Caco-2 (cell line): Measurements from ENCODE around the gene GABRB1. TPM values are rescaled to one million over a fixed set of nuclear protein-coding genes. Genes with fewer than 3 reads are reported as not detected.

Experiments
- BruUV-seq: library from RNA; stranded (reverse); fragments of 400-500 nt; replicated peaks from 2 replicates; lab custom pipeline; 2021; lab: Mats Ljungman, UMichigan
- CTCF ChIA-PET: fragments of 300-600 bp; sonication (Branson Sonifier 250); formaldehyde crosslinking; loops from one replicate; lab custom pipeline; 2022; ENCODE audit warnings: antibody characterized with exemption; lab: Charles Lee
- POLR2A ChIA-PET: fragments of 300-600 bp; sonication (Branson Sonifier 250); formaldehyde crosslinking; loops from one replicate; lab custom pipeline; 2022; ENCODE audit warnings: antibody characterized with exemption; lab: Charles Lee
- DNase-seq, 2 experiments: peaks; one replicate each; pipeline versions ENCODE4 v3.0.0 to v3.0.0-alpha.2; 2020 to 2022
- H3K27me3 ChIP-seq: replicated peaks from 2 replicates; pipeline ENCODE4 v1.6.0; 2011; ENCODE audit warnings: low read length; ENCODE audit not compliant: control insufficient read depth, insufficient read depth
- H3K36me3 ChIP-seq: 2 replicates; pipeline ENCODE4 v1.5.1; 2011; ENCODE audit warnings: low read length; ENCODE audit not compliant: control insufficient read depth, insufficient read depth
- H3K4me1 ChIP-seq: fragments of 250-450 bp; sonication (Bioruptor Pico); 2 replicates; pipeline ENCODE4 v1.5.1; 2020; ENCODE audit warnings: mild to moderate bottlenecking
- H3K4me3 ChIP-seq: 2 replicates; pipeline ENCODE4 v1.5.1; 2011; ENCODE audit warnings: low read depth, mild to moderate bottlenecking, control low read depth, low read length
- H3K9me3 ChIP-seq: fragments of 250-450 bp; sonication (Bioruptor Pico); 2 replicates; pipeline ENCODE4 v1.5.1; 2020; ENCODE audit warnings: mild to moderate bottlenecking, moderate library complexity
- H3K27ac Mint-ChIP-seq: one replicate; pipeline ENCODE4 v1.8.0; 2022; ENCODE audit warnings: mixed read lengths; ENCODE audit not compliant: unreplicated experiment
- H3K27me3 Mint-ChIP-seq: one replicate; pipeline ENCODE4 v1.8.0; 2022; ENCODE audit warnings: mixed read lengths; ENCODE audit not compliant: insufficient read depth, unreplicated experiment
- H3K36me3 Mint-ChIP-seq: one replicate; pipeline ENCODE4 v1.8.0; 2022; ENCODE audit warnings: mild to moderate bottlenecking, mixed read lengths; ENCODE audit not compliant: insufficient read depth, unreplicated experiment
- H3K4me1 Mint-ChIP-seq: one replicate; pipeline ENCODE4 v1.8.0; 2022; ENCODE audit warnings: low read depth, mixed read lengths; ENCODE audit not compliant: unreplicated experiment
- H3K4me3 Mint-ChIP-seq: one replicate; pipeline ENCODE4 v1.8.0; 2022; ENCODE audit warnings: mild to moderate bottlenecking, moderate library complexity, mixed read lengths; ENCODE audit not compliant: unreplicated experiment
- H3K9me3 Mint-ChIP-seq: one replicate; pipeline ENCODE4 v1.8.0; 2022; ENCODE audit warnings: mixed read lengths; ENCODE audit not compliant: unreplicated experiment
- intact Hi-C: fragments of 100-400 bp; cut with micrococcal nuclease; formaldehyde crosslinking; loops from one replicate; pipeline ENCODE4 v1.10.0; 2022; ENCODE audit not compliant: unreplicated experiment
- total RNA-seq: library from RNA; stranded (reverse); gene quantifications from 2 replicates; pipeline ENCODE4 v1.2.3, GENCODE V29; 2022
- TF ChIP-seq, protein P1 (sequence below), 2 experiments: fragments of 200-600 bp in 1 of 2; IDR thresholded peaks; 1 replicate in 1 of 2; 2 replicates in 1 of 2; pipeline versions ENCODE4 v1.5.1 to v1.8.0; 2011 to 2022; ENCODE audit warnings: antibody characterized with exemption in 1 of 2, control low read depth in 1 of 2, inconsistent platforms in 1 of 2, low read depth in 1 of 2, low read length in 1 of 2, mild to moderate bottlenecking in 1 of 2, moderate library complexity in 1 of 2; ENCODE audit not compliant: insufficient read depth in 1 of 2, severe bottlenecking in 1 of 2, unreplicated experiment in 1 of 2

The GABRB1 gene
- total RNA-seq, 1 experiment from 2014 or later, result 10.3 TPM

GRCh38 chr4:47213106-47213505, 181.7 kb downstream of the GABRB1 start:
- H3K9me3 ChIP-seq, result no peaks in the 10 kb centered on the region
- intact Hi-C loops, result no loop called here
- no peaks in the 10 kb centered on the region for H3K36me3 Mint-ChIP-seq
- no peak for DNase-seq
- CTCF ChIA-PET, result no interaction called here
- no peaks in the 10 kb centered on the region for H3K36me3 ChIP-seq
- H3K4me1 ChIP-seq, result peaks cover 6% of the 10 kb centered on the region; the same call in 1 of the 2 replicates
- H3K4me3 Mint-ChIP-seq, result no peak overlapping the region
- peaks cover 10% of the 10 kb centered on the region for H3K4me1 Mint-ChIP-seq
- no peak overlapping the region for H3K27ac Mint-ChIP-seq
- H3K27me3 ChIP-seq, result no peaks in the 10 kb centered on the region
- TF ChIP-seq, protein P1, sequence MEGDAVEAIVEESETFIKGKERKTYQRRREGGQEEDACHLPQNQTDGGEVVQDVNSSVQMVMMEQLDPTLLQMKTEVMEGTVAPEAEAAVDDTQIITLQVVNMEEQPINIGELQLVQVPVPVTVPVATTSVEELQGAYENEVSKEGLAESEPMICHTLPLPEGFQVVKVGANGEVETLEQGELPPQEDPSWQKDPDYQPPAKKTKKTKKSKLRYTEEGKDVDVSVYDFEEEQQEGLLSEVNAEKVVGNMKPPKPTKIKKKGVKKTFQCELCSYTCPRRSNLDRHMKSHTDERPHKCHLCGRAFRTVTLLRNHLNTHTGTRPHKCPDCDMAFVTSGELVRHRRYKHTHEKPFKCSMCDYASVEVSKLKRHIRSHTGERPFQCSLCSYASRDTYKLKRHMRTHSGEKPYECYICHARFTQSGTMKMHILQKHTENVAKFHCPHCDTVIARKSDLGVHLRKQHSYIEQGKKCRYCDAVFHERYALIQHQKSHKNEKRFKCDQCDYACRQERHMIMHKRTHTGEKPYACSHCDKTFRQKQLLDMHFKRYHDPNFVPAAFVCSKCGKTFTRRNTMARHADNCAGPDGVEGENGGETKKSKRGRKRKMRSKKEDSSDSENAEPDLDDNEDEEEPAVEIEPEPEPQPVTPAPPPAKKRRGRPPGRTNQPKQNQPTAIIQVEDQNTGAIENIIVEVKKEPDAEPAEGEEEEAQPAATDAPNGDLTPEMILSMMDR (IDR thresholded peaks at IDR 0.05; ENCODE audit: insufficient read depth in 1 of 2, low read depth in 1 of 2, low read length in 1 of 2, severe bottlenecking in 1 of 2, unreplicated experiment in 1 of 2), result no peak
- BruUV-seq, result no TSS peak
- no peak overlapping the region for H3K4me3 ChIP-seq
- H3K27me3 Mint-ChIP-seq, result no peaks in the 10 kb centered on the region
- POLR2A ChIA-PET, result no interaction called here
- H3K9me3 Mint-ChIP-seq, result no peaks in the 10 kb centered on the region

- TF ChIP-seq, protein P1 (IDR thresholded peaks at IDR 0.05; ENCODE audit: insufficient read depth in 1 of 2, low read depth in 1 of 2, low read length in 1 of 2, severe bottlenecking in 1 of 2, unreplicated experiment in 1 of 2), result no peak
Measured at GRCh38 chr4:47213539-47213938, 182.2 kb downstream of the GABRB1 start.

GRCh38 chr4:47213971-47214370, 182.6 kb downstream of the GABRB1 start:
- BruUV-seq, result no TSS peak
- POLR2A ChIA-PET, result no interaction called here
- peaks cover 10% of the 10 kb centered on the region for H3K4me1 Mint-ChIP-seq
- H3K36me3 Mint-ChIP-seq, result no peaks in the 10 kb centered on the region
- no peak overlapping the region for H3K4me3 Mint-ChIP-seq
- DNase-seq, result no peak
- no peaks in the 10 kb centered on the region for H3K27me3 Mint-ChIP-seq
- TF ChIP-seq, protein P1 (IDR thresholded peaks at IDR 0.05; ENCODE audit: insufficient read depth in 1 of 2, low read depth in 1 of 2, low read length in 1 of 2, severe bottlenecking in 1 of 2, unreplicated experiment in 1 of 2), result no peak
- Histone ChIP-seq H3K4me3 (no peak overlapping the region), H3K36me3 (no peaks in the 10 kb centered on the region), H3K9me3 (no peaks in the 10 kb centered on the region), H3K4me1 (peaks cover 6% of the 10 kb centered on the region; the same call in 1 of the 2 replicates), H3K27me3 (no peaks in the 10 kb centered on the region)
- intact Hi-C loops, result no loop called here
- H3K27ac Mint-ChIP-seq, result no peak overlapping the region
- H3K9me3 Mint-ChIP-seq, result no peaks in the 10 kb centered on the region
- CTCF ChIA-PET, result no interaction called here

More at GRCh38 chr4:47213539-47213938, 182.2 kb downstream of the GABRB1 start:
- H3K4me1 ChIP-seq, result peaks cover 6% of the 10 kb centered on the region; the same call in 1 of the 2 replicates
- H3K27me3 ChIP-seq, result no peaks in the 10 kb centered on the region
- ChIA-PET POLR2A (no interaction called here), CTCF (no interaction called here)
- BruUV-seq, result no TSS peak
- Mint-ChIP-seq H3K4me3 (no peak overlapping the region), H3K27me3 (no peaks in the 10 kb centered on the region), H3K9me3 (no peaks in the 10 kb centered on the region), H3K36me3 (no peaks in the 10 kb centered on the region), H3K27ac (no peak overlapping the region), H3K4me1 (peaks cover 10% of the 10 kb centered on the region)
- intact Hi-C loops, result no loop called here
- no peak for DNase-seq
- no peak overlapping the region for H3K4me3 ChIP-seq
- H3K36me3 ChIP-seq, result no peaks in the 10 kb centered on the region
- H3K9me3 ChIP-seq, result no peaks in the 10 kb centered on the region
